ENCODE data around the gene ACTR6.

Gene ACTR6

DNA sequence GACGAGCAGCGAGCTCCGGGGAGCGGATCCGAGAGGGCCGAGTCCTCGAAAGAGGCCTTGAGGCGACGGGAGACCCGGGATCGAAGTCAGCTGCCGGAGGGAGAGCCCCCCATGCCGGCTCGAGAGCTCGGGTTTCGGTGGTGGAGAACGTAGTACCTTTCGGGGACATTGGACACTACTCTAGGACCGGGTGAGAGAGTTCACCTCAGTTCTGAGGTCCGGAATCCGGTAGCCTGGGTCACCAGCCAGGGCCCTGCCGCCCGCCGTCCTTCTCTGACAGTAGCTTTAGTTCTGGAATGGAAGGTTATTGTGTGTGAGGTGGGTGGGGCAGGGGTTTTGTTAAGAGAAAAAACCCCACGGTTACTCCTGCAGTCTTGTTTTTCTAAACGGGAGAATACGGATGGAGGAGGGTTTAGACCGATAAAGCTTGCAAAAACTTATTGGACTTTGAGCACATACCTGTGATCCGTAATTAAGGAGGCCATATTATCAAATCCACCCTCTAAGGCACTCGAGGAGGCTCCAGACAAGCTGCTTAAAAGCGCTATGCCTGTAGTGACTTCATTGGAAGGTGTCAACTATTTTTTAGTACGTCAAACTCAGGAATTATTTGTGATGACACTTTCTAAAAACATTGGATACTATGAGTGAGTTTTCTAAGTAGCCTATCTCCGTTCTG, 67.1 kb downstream of the ACTR6 start:
- peak; percentile 21 for DNase-seq

DNA sequence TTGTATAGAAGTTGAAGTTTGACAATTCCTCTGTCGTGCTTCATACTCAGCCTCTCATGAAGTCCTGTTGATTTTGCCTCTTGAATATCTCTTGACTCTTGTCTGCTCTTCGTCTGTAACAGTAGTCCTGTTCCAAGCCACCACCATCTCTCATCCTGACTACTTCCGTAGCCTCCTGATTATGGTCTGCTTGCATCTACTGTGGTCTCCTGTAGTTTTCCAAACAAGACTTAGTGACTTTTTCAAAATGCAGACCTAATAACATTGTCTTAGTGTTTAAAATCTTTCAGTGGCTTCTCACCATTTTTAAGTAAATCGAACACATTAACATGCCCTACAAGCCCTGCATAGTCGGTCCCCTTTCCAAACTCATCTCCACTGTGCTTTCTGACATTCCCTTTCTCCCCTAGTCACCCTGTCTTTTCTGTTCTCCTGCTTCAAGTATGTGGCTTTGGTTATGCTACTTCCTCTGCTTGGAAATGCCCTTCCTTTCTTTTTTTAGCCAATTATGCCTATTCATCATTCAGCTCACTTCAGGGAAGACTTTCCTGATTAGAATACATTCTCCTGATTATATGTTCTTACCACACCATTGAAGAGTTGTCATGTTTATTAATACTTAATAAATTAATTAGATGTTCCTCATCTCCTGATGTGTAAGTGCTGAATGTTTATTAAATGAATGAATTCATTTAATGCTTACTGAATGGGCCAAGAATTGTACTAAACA, 68.4 kb downstream of the ACTR6 start:
- peak; percentile 9 for DNase-seq

DNA sequence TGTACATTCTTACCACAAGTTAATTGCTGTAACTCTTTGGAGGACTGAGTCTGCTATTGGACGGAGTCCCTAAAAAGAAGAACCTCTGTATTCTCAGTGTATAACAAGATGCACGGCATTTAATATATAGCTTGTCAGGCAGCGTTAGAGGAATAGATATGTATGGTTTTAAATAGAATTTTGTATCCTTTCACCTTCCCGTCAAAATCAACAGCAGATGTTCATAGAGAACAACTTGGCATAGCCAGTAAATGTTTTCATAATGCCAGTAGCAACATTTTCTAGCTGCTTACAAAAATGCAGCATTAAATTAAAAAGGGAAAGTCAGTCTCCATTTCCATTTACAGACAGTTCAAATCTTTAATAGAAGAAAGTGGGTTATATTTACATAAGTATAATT, 73.2 kb downstream of the ACTR6 start:
- DNase-seq = no peak

Data from inflammatory macrophage treated with lipopolysaccharide for 4 hours (primary cell).